HG02970 (cell line): Measurements from ENCODE around the gene GRIK5.
"Not testable (repeated sequence)": the region's sequence is repeated elsewhere in the genome, so short reads cannot be mapped to it uniquely, and the experiment has no call there.

ENCODE experiments used
- ATAC-seq: cut with Tn5 transposase; IDR thresholded peaks from one replicate; pipeline ENCODE4 v1.9.1; 2021; ENCODE audit warnings: mild to moderate bottlenecking, moderate library complexity, moderate number of reproducible peaks; ENCODE audit not compliant: unreplicated experiment, low FRiP score

The GRIK5 gene

GRCh38 chr19:42051166-42052115, 18.6 kb downstream of the GRIK5 start:
- no peak for ATAC-seq

GRCh38 chr19:42048992-42049391, 21.0 kb downstream of the GRIK5 start:
- ATAC-seq, result no peak

- ATAC-seq, result no peak
Measured at GRCh38 chr19:42045575-42045974, 24.4 kb downstream of the GRIK5 start.

- no peak for ATAC-seq
Measured at GRCh38 chr19:42042455-42043170, 27.4 kb downstream of the GRIK5 start.

DNA sequence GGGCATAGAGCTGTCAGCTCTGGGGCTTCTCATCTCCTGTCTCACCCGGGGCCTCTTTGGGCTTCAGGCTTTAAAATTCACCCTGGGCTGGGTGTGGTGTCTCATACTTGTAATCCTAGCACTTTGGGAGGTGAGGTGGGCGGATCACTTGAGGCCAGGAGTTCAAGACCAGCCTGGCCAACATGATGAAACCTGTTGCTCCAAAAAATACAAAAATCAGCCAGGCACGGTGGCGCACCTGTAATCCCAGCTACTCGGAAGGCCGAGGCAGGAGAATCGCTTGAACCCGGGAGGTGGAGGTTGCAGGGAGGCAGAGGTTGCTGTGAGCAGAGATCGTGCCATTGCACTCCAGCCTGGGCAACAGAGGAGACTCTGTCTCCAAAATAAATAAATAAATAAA, 29.5 kb downstream of the GRIK5 start:
- ATAC-seq, result not testable (repeated sequence)

GRCh38 chr19:42040031-42040430, 30.0 kb downstream of the GRIK5 start:
- ATAC-seq, result no peak

GRCh38 chr19:42038666-42039065, 31.3 kb downstream of the GRIK5 start:
- ATAC-seq, result no peak

DNA sequence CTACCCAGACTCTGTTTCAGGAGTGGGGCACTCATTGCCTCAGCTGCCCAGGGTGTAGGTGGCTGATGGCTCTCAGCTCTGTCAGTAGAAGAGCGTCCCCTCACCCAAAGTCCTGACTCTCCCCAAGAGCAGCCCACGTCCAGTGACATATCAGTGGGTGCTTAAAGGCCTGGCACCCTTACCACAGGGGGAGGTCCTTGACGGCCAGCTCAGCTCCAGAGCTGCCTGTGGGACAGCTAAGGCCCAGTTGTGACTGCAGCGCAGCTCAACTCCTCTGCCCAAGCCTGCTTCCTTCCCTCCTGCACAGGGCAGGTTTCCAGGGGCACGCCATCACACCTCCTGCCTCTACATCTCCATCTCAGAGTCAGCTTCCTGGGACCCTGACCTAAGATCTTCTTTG, 32.4 kb downstream of the GRIK5 start:
- ATAC-seq, result no peak

GRCh38 chr19:42034640-42035391, 35.2 kb downstream of the GRIK5 start:
- not testable (repeated sequence) for ATAC-seq

DNA sequence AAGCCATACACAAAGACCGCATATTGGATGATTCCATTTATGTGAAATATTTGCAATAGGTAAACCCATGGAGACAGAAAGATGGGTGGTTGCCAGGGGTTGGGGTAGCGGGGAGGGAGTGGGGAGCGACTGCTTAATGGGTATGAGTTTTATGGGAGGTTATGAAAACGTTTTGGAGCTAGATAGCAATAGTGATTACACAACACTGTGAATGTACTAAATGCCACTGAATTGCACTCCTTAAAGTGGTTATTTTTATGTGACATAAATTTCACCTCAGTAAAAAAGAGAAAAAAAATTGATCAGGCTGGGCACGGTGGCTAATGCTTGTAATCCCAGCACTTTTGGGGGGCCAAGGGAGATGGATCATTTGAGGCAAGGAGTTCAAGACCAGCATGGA, 36.6 kb downstream of the GRIK5 start:
- no peak for ATAC-seq

GRCh38 chr19:42032431-42032830, 37.6 kb downstream of the GRIK5 start:
- no peak for ATAC-seq

DNA sequence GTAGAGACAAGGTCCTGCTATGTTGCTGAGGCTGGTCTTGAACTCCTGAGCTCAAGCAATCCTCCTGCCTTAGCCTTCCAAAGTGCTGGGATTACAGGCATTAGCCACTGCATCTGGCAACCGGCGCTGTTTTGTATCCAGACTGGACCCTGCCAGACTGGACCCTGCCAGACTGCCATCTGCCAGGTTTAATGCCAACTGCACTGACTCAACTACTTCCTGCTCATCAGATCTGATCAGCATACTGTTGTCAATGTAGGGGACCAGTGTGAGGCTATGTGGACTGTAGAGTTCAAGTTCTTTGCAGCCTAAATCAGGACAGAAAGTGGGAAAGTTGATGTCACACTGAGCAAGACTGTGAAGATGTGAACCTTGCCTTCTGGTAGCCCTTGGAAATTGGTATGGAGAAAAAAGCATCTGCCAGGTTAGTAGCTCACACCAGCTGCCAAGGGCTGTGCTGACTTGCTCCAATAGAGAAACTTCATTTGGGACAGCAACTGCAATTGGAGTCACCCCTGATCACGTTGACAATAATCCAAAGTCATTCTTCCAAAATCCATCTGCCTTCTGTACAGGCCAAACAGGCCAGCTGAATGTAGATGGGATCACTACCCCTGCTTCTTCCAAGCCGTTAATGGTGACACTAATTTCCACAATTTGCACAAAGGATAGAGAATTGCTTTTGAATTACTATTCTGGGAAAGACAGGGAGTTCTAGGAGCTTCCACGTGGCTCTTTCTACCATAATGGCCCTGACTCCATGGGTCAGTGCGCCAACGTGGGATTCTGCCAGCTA, 39.2 kb downstream of the GRIK5 start:
- ATAC-seq, result no peak

- ATAC-seq, result no peak
Measured at GRCh38 chr19:42028304-42029216, 41.4 kb downstream of the GRIK5 start.

- no peak for ATAC-seq
Measured at GRCh38 chr19:42024622-42025111, 45.3 kb downstream of the GRIK5 start.

GRCh38 chr19:42023943-42024260, 46.1 kb downstream of the GRIK5 start:
- no peak for ATAC-seq

DNA sequence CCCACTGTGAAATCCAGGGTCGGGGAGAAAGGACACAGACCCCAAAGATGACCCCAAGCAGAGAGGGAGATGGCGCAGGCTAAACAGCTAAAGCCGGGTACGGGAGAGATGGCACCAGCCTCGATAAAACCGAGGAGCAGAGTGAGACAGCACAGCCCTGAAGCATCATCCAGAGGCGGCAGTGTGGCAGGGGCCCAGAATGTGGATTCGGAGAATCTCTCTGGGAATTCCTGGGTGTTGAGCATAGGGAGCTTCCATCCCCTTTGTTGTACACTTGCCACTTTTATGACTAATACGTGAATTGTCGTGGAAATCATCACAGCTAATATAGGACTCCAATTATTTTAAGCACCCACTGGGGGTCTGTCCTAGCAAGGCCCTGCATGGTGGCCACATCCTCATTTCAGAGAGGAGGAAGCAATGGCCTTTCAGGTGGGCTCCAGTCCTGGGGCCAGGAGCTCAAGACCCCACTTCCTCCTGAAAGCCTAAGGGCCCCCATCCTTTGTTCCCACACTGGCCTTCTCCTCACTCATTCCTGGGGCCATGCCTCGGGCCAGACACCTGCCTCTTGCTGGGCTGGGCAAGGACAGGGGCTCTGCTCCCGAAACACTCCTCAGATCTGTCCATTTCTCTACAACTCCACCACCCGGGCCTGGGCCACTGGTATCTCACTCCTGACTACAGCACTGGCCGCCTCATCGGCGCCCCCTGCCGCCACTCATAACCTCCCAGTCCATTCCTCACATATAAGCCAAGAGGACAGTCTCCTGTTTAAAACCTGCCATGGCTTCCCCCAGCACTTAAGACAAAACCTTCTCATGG, 46.7 kb downstream of the GRIK5 start:
- no peak for ATAC-seq

GRCh38 chr19:42022616-42023015, 47.4 kb downstream of the GRIK5 start:
- no peak for ATAC-seq

DNA sequence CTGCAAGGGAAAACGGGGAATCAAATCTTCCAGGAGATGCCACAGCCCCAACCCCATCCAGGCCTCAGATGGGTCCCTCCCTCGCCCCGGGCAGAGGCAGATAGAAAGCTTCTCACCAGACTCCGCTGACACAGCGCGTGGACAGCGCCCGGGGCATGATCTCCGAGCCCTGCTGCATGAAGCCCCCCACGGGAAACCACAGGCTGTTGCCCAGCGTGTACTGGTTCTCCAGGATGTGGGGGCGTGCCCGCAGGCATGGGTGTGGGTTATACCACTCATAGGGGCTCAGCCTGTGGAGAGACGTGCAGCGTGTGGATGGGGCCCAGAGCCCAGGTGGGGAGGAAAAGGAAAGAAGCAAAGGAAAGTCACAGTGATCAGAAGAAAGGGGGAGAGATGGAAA, 48.8 kb downstream of the GRIK5 start:
- ATAC-seq, result no peak
